AG20443 (cell line): ENCODE results near the gene ATXN2.
"Not testable (repeated sequence)": the region's sequence is repeated elsewhere in the genome, so short reads cannot be mapped to it uniquely, and the experiment has no call there.

ENCODE experiments used
- DNase-seq: peaks from one replicate; pipeline ENCODE4 v3.0.0; 2012; ENCODE audit warnings: low spot score, mixed read lengths

Gene ATXN2

DNA sequence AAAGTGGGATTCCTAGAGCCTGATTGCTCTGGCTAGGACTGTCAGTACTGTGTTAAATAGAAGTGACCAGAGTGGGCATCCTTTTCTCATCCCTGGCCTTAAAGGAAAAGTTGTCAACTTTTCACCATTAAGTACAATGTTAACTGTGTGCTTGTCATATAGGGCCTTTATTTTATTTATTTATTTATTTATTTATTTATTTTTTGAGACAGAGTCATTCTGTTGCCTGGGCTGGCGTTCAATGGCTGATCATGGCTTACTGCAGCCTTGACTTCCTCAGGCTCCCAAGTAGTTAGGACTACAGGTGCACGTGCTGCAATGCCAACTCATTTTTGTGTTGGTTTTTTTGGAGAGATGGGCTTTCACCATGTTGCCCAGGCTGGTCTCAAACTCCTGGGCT lies 181.8 kb downstream of the ATXN2 start:
- DNase-seq = no peak

DNA sequence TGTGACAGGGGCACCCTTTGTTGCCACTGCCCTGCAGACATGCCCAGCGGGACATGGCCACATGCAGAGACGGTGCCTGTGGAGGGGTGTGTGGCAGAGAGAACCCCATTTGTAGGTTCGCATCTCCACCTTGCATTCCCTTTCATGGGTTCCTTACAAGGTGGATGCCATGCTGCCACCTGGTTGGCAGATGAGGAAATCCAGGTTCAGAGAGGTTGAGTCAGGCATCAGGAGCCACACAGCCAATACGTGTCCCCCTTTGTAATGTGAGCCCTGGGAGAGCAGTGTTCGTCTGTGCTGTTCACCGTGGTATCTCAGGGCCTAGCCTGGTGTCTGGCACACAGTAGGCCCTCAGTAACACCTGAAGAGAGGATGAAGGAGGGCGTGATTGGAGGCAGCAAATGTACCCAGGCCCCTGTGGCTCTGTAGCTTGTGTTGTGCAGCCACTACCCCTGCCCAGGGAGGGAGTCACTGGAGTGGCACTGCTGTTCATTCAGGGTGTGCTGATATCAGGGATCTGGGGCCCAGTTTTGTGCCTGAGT lies 184.3 kb downstream of the ATXN2 start:
- no peak for DNase-seq

DNA sequence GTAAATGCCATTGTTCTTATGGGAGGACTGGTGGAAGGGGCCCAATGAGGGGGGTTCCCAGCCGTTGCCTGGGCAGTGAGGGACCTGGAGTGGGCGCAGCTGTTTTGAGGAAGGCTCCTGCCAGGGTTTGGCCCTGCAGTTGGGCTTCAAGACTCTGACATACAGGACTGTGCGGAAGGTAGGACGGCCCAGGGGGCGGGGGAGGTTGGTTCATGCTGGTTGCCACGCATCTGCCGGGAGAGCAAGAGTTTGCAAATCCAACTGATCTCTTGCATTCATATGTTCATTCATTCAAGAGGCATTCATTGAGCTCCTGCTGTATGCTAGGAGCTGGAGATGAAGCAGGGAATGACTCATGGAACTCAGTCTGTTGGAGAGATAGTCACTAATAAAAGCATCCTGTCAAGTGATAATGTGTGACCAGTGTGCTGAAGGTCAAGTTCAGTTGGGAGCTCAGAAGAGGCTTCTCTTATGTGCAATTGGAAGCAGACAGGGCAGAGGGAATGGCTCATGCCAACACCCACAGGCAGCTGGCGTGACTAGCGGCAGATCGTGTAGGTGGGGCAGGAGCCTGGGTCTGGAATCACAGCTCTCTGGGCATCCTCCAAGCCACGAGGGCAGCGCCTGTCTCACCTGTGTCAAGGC lies 185.6 kb downstream of the ATXN2 start:
- peak; percentile 46 for DNase-seq

DNA sequence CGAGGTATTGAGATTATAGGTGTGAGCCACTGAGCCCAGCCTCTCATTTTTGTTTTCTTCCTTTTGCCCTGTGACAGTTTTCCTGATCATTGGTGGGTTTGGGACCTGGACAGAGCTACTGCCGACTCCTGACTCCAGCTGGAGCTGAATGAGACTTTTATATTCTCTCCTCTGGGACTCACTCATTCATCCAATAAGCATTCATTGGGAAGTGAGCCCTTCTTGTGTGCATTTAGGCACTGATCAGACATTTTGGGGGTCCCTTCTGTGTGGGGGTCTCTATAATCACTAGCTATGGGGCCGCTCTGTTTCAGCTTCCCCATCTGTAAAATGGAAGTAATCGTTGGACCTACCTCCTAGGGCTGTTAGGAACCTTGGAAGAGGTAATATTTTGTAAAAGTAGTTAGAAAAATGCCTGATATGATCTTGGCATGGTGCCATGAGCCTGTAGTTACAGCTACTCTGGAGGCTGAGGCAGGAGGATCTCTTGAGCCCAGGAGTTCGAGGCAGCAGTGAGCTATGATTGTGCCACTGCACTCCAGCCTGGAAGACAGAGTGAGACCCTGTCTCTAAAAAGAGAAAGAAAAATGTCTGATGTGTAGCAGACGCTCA lies 186.2 kb downstream of the ATXN2 start:
- DNase-seq = no peak

DNA sequence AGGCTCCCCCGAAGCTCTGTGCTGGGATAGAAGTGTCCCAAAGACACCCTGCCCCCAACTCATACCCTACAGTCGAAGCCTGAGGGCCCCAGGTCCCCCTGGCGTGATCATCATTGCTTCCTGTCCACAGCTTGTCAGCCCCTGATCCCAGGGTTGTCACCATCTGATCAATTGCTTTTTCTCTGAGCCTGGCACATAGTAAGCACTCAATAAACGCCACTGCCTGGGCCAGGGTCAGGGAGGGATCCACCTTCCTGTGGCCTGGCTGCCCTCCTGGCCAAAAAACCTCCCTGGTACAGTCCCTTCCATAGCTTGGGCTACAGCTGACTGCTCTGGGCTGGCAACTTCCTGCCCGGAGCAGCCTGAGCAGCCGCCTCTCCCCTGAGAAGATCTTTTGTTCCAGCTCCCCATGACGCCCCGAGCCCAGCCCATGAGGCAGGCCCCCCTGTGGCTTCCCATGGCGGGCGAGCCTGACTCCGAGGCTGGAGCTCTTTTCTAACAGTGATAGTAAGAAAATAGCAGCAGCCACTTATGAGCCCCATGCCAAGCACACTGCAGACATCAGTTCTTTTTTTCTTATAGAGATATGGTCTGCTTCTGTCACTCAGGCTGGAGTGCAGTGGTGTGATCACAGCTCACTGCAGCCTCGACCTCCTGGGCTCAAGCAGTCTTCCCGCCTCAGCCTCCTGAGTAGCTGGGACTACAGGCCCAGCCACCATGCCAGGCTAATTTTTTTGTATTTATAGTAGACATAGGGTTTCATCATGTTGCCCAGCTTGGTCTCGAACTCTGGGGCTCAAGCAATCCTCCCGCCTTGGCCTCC lies 186.9 kb downstream of the ATXN2 start:
- peak; percentile 25 for DNase-seq

DNA sequence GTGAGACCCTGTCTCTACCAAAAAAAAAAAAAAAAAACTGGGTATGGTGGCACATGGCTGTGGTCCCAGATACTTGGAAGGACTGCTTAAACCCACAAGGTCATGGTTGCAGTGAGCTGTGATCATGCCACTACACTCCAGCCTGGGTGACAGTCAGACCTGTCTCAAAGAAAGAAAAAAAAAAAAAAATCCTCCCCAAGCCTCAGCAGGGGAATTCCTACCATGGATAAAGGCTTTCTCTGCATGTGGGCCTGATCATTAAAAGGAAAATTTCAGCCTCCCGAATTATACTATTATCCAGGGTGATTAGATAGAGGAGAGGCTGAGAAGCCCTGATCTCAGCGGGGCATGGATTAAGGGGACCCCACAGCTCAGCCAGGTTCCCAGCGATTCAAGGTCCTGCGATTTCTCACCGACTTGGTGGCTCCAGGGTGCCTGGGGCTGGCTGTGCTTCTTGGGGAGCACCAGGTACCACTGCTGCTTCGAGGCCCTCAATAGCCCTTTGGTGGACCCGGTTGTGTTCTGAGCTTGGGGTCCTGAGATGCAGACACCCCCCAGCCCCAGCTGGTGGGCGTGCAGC lies 187.8 kb downstream of the ATXN2 start:
- DNase-seq = no peak

DNA sequence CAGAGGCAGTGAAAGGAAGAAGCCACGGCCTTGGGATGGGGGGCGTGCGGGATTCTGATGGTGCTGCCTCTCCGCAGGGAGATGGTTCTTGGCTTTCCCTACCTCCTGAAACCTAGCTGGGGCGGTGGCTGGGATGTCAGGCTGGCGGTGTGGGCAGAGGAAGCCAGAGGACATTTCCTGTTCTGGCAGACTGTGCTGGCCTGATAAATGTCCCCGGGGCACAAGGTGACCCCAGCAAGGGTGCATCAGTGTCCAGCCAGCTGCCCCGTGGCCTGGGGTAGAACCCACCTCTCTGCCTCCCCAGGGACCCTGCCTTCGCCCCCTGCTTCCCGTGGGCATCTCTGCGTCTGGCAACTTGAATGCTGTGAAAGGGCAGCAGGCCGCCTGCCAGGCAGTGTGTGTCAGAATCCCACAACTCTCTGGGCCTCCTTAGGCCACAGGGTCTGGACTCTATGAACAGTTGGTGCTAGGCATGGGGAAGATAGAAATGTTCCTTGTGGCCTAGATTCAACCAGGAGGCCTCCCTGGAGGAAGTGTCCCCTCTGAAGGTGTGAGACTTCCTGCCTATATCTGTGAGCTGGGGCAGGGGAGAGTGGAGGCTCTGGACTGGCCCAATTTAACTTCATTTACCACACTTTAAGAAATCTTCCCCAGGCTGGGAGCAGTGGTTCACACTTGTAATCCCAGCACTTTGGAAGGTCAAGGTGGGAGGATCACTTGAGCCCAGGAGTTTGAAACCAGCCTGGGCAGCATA lies 188.5 kb downstream of the ATXN2 start:
- DNase-seq = peak; percentile 43

DNA sequence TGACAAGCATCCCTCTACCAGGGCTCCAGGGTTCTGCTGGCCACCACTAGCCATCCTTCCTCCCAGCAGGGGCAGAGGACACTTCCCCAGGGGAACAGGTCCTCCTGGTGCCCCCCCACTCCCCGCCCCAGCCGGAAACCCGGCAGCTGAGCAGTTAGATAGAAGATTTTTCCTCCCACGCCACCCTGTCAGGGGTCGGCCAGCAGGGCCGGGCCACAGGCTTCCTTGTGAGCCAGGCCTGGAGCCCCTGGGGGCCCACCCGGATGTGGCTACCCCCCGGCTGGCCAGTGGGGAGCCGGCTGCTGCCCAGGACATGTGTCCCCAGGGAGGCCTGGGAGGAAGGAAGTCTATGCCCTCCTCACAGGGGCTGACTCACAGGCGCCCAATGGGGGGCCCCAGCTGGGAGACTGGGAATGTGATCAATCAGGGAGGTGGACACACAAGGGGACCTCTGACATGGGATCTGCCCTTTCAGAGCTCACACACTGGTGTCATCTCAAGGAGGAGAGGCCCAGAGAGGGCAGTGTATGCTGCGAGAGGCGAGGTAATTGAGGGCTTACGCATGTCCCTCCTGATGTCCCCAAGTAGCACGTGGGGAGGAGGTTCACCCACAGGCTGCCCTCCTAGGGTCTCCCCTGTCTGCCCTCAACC lies 189.2 kb downstream of the ATXN2 start:
- peak; percentile 51 for DNase-seq

DNA sequence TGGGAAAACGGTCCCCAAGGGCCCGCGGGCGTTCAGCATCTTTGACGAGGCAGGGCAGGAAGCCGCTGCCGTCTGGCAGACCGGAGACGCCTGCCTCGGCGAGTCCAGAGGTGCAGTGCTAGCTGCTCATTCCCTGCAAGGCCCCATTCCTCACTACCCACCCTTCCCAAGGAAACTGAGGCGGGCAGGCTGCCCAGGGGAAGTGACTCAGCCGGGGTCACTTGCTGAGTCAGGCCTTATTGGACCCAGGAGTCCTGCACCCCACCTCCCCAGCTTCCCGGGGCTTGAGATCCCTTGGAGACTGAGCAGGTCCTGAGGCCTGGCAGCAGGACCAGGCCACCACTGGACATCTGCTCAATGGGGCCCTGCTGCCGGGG lies 189.7 kb downstream of the ATXN2 start:
- DNase-seq = peak; percentile 33

DNA sequence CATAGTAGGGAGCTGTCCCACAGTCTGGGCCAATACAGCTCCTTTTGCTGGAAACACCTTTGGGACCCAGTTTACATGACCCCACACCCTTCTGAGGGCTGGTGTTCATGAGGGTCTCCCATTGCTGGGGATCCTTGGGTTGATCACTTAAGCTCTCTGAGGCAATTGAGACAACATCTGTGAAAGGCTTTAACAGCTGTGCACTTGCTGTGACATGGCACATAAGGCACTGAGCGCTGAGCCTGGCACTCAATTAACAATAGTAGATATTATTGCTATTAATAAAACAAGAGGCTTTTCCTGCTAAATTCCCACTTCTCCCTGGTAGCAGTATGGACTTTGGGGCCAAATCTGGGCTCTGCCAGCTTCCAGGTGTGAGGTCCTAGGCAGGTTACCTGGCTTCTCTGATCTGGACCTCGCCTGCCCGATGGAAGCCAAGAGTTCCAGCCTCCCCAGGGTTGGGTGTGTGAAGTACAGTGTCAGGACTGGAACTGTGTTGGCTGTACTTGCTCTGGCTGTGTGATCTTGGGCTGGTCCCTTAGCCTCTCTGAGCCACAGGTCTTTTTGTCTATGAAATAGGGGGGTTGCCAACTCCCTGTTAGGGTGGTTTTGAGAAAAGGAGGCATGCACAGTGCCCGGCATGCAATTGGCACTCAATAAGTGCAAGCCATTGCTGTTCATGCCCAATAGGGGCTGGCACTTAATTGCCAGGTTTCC lies 190.3 kb downstream of the ATXN2 start:
- no peak for DNase-seq

DNA sequence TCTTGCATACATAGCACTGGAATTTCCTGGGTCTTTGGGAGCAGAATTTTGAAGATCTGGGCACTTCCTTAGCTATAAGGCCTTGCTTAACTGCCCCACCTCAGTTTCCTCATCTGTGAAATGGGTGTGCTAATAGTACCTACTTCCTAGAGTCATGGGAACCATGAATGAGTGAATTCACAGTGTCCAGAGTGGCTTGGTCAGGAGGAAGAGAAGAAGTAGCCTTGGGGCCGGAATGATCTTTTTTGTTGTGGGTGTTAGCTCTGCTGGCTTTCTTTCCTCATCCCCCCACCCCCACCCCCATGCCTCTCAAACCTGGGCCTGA lies 191.0 kb downstream of the ATXN2 start:
- no peak for DNase-seq

DNA sequence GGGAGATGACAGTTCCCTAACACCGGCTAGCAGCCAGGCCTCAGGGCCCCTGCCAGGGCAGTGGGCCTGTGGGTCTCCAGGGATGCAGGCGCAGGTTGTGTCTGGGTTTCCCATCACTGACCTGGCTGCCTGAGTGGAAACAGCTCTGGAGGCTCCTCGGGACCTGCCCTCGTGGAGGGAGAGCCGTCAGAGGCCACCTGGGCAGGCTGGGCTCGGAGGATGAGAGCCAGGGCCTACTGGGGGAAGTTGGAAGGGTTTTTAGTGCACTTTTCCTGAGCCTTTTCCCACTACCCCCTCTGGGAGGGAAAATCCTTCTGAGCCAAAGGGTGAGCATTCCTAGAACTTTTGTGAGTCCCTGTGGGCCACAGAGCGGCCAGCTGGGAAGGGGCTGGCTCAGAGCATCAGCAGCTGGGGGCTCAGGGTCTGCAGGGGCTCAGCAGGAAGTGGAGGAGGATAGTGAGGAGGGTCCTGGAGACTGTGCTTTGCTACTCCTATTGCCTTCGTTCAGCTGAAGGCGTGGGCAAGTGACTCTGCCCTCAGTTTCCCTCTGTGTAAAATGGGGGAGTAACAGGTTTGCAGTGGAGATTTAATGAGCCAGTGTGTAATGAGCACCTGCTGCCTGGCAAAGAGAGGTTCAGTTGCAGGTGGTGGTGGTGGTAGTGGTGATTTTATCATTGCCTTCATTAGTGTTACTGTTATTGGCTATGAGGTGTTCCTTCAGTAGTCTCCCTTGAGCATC lies 191.6 kb downstream of the ATXN2 start:
- DNase-seq = no peak

DNA sequence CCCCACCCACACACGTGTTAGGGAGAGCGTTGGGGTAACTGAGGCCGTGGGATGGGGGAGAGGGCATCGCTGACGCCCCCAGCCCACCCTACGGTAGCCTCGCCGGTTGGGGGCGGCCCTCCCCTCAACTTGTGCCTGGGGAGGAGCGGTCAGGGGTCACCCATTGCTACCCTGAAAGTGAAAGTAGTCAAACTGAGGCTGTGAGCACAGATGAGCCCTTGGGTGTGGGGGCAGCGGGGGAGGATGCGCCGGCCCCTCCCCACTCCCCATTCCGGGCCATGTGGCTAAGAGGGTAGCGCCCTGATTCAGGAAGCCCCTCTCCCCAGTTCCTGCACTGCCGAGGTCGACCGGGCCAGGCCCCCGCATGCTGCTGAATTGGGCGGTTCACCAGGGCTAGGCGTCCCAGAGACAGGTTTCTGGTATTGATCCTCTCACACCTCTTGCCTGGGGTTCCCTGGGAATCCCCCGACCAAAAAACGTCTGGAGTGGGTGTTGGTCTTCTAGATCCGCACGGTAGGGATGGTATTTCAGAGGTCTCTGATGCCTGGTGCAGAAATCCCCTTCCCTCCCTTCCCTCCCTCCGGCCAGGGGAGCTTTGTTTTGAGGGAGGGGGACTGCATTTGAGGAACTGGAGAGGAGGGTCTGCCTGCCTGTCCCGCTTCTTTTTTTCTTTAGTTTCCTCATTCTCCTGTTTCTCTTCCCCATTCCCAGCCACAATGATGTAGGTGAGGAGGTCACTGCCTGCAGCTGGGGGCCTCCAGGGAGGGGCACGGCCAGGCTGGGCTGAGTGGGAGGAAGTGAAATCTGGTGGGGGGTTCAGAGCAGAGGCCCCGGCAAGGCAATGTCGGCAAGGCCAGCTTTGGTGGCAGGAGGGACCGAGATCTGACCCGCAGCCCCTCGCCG lies 192.4 kb downstream of the ATXN2 start:
- no peak for DNase-seq

DNA sequence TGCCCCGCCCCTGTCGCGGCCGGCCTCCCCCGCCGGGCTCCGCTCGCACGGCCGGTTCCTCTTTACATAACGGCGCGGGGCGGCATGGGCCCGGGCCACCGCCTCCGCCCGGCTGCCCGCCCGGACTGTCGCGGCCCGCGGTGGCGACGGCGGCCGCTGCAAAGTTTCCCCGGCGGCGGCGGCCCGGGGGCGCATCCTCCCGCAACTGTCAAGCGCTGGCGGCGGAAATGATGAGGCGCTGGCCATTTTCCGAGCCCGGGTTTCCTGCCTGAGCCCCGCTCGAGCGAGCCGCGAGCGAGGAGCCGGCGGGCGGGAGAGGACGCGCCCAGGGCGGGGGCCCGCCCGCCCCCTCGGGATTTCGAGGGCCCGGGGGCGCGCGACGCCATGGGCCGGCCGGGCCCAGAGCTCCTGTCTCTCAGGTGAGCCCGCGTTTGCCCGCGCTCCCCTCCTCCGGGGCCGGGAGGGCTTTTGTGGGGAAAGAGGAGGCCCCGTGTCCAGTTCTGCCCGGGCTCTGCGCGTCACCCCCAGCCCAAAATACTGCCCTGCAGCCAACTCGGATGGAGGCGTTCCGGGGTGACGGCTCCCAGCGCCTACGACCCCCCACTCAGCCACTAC lies 193.1 kb downstream of the ATXN2 start, which contains the start of gene SH2B3:
Gene SH2B3 (plus strand): TSS at position 65 of the 615 bp plus-strand sequence. CDS start 12,223 bp downstream, outside the sequence.
- no peak for DNase-seq

DNA sequence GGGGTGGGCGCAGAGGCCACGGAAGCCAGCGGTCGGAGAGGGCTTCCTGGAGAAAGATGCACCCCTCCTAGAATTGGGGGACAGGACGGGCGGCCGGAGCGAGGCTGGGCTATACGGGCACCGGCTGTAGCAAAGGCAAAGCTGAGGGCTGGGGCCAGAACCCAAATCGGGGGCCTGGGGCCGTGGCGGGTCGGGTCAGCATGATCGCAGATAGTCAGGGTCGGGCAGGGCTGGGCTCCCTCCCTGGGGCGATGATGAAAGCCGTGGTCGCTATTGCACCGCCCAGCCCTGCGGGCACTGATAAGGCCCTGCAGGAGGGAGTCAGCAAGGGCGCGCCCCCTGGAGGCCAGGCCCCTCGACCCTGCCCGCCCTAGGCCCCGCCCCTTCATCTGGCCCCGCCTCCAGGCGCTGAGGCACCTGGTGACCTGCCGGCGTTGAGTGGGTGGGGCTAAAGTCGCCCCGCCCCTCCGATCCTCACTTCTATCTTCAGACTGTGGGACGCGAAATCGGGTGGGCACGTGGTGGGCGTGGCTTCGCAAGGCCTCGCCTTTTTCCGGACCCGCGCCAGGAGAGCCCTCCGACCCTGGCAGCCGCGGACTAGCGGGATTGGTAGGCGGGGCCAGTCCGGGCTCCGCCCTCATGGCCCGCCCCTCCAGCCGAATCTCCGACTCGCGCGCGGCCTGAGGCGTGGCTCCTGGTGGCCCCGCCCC lies 193.8 kb downstream of the ATXN2 start:
- DNase-seq = peak; percentile 97

DNA sequence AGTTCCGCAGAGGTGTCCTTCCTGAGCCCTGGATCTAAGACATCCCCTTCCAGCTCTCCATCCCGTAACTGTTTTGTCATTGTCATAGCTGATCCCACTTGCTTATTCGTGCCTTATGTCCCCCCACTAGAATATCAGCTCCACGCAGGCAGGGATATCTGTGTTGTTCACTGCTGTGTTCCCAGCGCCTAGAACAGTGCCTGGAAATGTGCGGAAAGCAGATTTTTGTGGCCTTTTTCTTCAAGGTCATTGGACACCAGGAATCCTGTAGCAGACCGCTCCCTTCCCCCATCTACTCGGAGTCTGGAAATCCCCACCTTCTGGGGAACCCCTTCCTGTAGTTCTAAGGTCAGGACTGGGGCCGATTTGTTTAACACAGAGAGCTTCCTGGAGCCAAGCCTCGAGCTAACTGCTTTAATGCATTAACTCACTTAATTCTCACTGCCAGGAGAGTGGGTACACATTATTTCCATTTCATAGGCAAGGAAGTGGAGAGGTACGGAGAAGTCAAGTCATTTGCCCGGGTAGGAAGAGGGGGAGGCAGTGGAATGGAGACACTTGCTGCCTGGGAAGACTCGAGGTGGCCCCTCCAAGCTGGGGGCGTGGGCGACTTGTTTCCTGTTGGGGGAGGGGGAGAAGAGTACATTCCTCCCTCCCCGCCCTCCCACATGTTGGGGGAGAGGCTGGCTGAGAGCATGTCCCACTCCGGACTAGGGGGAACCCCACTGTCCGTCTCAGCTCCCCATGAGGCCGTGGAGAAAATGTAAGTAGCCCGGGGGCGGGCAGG lies 194.6 kb downstream of the ATXN2 start:
- no peak for DNase-seq

DNA sequence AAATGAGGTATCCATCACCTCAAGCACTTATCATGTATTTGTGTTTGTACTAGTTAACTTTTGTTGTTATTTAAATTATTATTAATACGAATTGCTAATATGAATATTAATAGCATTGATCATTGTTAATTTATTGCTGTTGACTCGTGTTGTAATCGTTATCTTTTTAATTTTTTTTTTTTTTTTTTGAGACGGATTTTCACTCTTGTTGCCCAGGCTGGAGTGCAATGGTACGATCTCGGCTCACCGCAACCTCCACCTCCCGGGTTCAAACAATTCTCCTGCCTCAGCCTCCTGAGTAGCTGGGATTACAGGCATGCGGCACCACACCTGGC lies 196.7 kb downstream of the ATXN2 start:
- not testable (repeated sequence) for DNase-seq
